ENCODE results near the gene CYP4F3.
"Not testable (repeated sequence)": the region's sequence is repeated elsewhere in the genome, so short reads cannot be mapped to it uniquely, and the experiment has no call there.

CYP4F3 gene

DNA sequence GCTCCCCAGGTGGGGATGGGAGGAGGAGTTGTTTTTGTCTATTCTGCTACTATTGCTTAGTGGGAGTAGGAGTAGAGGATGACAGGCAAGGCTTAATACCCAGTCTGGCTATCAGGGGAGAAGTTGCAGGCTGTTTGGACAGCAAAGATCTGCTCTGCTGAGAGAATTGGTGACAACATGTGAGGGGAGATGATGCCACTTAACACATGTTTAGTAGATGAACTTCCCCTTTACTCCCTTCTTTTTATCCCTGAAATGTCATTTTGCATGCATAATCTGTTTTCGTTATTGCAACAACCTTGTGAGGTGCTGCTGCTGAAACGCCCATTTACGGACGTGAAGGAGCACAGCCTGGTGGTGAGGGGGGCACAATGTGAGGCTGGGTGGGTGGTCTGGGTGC lies 29.2 kb downstream of the CYP4F3 start:
- no peak for DNase-seq (ENCODE audit: low read depth in 2 of 2)

GRCh38 chr19:15671237-15671821 lies 30.6 kb downstream of the CYP4F3 start:
- DNase-seq (ENCODE audit: low read depth in 2 of 2), result no peak

GRCh38 chr19:15671891-15672579 lies 31.3 kb downstream of the CYP4F3 start:
- DNase-seq (ENCODE audit: low read depth in 2 of 2), result no peak

GRCh38 chr19:15672580-15673175 lies 32.0 kb downstream of the CYP4F3 start, which contains the start of gene CYP4F12:
Gene CYP4F12 (plus strand): TSS chr19:15673087. CDS start chr19:15673530, 443 bp downstream.
- no peak for DNase-seq (ENCODE audit: low read depth in 2 of 2)

DNA sequence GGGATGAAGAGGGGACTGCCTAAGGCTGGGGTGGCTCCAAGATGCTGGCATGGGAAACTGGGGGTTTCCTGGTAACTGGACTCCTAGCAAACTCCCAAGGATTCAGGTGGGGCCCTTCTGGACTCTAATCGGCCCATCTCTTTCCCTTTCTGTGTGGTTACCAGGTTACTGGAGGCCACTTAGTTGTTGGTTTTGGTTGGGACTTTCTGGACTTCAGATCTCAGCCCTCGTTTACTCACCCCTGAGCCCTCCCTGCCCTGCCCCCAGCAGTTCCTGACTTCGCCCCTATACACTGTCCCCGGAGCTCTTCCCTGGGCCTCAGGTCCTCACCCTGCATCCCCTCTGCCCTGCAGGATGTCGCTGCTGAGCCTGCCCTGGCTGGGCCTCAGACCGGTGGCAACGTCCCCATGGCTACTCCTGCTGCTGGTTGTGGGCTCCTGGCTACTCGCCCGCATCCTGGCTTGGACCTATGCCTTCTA lies 32.5 kb downstream of the CYP4F3 start:
- no peak for DNase-seq (ENCODE audit: low read depth in 2 of 2)

DNA sequence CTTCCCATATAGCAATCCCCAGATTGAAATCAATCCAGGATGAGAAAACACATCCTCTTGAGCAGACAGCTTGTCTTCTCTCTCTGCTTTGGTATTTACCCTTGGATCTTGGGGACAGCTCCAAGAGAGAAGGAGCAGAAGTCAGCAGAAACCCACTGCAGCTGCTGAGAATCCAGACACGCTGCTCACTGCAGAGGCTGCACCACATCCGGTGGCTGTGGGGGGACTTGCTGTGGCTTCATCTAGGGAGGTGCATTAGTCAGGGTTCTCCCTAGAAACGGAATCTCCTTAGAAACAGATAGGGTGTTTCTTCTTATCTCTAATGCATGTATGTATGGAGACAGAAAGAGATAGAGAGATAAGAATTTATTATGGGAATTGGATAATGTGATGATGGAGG lies 34.9 kb downstream of the CYP4F3 start:
- no peak for DNase-seq (ENCODE audit: low read depth in 2 of 2)

- DNase-seq (ENCODE audit: low read depth in 2 of 2), result no peak
Measured at GRCh38 chr19:15679089-15679488, 38.4 kb downstream of the CYP4F3 start.

GRCh38 chr19:15679865-15680264 lies 39.2 kb downstream of the CYP4F3 start:
- not testable (repeated sequence) for DNase-seq (ENCODE audit: low read depth in 2 of 2)

DNA sequence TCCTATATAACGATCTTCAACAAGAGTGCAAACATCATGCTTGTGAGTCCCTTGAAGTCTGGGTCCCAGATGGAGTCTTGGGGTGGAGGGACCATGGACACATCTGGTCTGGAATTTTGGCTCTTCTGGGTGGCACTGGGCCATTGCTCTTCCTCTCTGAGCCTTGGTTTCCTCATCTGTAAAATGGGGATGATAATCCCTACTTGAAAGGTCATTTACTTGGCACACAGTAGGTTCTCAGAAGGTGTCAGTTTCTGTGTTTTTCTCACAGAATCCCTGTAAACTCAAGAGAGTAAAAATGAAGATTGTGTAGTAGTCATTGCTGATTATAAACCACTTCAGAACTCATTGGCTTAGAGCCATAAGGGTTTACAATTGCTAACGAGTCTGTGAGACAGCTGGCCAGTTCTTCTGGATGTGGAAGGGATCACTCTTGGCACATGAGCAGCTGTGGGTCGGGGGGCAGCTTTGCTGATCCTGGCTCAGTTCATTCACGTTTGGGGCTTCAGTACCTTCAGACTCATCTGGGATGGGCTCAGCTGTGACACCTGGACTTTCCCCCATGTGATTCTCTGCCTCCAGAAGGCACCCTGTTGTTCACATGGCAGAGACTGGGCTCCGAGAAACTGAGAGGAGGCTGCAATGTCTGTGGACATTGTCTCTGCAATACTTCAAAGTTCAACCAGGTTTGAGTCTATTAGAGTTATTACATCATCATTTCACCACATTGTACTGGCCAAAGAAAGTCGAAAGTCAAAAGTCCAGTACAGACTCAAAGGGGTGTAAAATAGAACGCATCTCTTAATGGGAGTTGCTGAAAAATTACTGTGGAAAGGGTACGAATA lies 40.0 kb downstream of the CYP4F3 start:
- no peak for DNase-seq (ENCODE audit: low read depth in 2 of 2)

DNA sequence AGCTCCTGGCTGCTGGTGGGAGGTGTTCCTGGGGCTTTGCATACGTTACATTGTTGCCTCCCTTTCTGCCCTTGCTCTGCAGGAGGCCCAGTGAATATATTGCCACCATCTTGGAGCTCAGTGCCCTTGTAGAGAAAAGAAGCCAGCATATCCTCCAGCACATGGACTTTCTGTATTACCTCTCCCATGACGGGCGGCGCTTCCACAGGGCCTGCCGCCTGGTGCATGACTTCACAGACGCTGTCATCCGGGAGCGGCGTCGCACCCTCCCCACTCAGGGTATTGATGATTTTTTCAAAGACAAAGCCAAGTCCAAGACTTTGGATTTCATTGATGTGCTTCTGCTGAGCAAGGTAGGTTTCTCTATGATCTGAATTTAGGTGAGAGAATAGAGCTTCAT lies 42.7 kb downstream of the CYP4F3 start:
- DNase-seq (ENCODE audit: low read depth in 2 of 2), result no peak

- no peak for DNase-seq (ENCODE audit: low read depth in 2 of 2)
Measured at GRCh38 chr19:15684828-15685227, 44.1 kb downstream of the CYP4F3 start.

- no peak for DNase-seq (ENCODE audit: low read depth in 2 of 2)
Measured at GRCh38 chr19:15696654-15697194, 56.0 kb downstream of the CYP4F3 start.

DNA sequence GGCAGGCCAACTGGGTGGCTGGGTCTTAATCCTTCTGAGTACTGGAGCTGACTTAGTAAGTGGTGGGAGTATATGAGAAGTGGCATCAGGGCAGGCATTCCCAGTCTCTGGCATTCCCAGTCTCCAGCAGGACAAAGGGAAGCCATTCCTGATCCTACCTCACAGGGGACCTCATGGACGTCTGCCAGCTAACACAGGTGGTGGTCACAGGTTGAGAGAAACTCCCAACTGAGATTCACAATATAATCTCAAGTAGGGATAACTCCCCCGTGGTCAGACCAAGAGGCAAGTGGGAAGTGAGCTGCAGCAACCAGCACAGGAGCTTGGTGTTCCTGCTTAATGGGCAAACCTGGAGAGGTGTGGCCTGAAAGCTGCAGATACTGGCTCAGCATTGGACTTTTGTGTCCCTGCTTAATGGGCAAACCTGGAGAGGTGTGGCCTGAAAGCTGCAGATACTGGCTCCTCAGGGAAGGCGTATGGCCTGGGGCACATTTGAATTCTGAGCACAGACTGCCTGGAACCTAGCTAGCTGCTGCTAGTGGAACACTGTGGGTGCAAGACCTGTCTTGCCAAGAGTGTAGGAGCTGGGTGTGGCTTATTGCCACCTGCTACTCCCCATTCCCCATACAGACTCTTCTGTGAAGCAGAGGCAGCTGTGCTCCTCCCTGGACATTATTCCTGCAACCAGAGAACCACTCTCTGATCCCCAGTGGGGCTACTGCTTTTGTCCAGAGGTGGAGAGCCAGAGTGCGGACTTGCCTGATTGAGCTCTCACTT lies 61.2 kb downstream of the CYP4F3 start:
- no peak for DNase-seq (ENCODE audit: low read depth in 2 of 2)

GRCh38 chr19:15702534-15702930 lies 61.8 kb downstream of the CYP4F3 start:
- DNase-seq (ENCODE audit: low read depth in 2 of 2), result no peak
